Motor neuron (in vitro differentiated cells): ENCODE data around the gene EPSTI1. TPM values are rescaled to one million over a fixed set of nuclear protein-coding genes. Genes with fewer than 3 reads are reported as not detected.

ENCODE experiments used
- ATAC-seq, 8 experiments: fragments of 200-7000 bp; cut with Tn5 transposase; replicated peaks in 6 of 8; 2 replicates each; pipeline ENCODE4 v1.8.0; 2021; ENCODE audit warnings: mild to moderate bottlenecking in 8 of 8, moderate library complexity in 8 of 8
- H3K27ac ChIP-seq, 2 donors: fragments of 250-450 bp; sonication (Bioruptor Pico); 2 replicates each; pipeline ENCODE4 v1.9.0; 2021; ENCODE audit warnings: antibody characterized with exemption in 2 of 2, mild to moderate bottlenecking in 2 of 2, moderate library complexity in 1 of 2
- H3K4me1 ChIP-seq, 2 donors: fragments of 250-450 bp; sonication (Bioruptor Pico); replicated peaks in 1 of 2; 2 replicates each; pipeline ENCODE4 v1.6.1; 2021; ENCODE audit warnings: antibody characterized with exemption in 2 of 2, mild to moderate bottlenecking in 2 of 2, moderate library complexity in 1 of 2
- H3K4me3 ChIP-seq, 5 donors: fragments of 250-450 bp; sonication (Bioruptor Pico); 2 replicates each; pipeline ENCODE4 v1.9.0; 2021; ENCODE audit warnings: antibody characterized with exemption in 5 of 5, mild to moderate bottlenecking in 5 of 5, moderate library complexity in 4 of 5
- WGBS, 10 experiments: fragments of 450-650 bp; shearing (Covaris generic); methylation state at CpG; one replicate each; pipeline ENCODE4 v1.0.0; 2022; 5-methylcytosine and 5-hydroxymethylcytosine counted together
- in situ Hi-C, 9 experiments: fragments of 400-800 bp; cut with MboI; loops; one replicate each; pipeline ENCODE4 v1.15.0; 2021; ENCODE audit warnings: low sequenced_read_pairs in 9 of 9, low pct_unique_long_range_greater_than_20kb in 2 of 9; ENCODE audit not compliant: unreplicated experiment in 9 of 9
- total RNA-seq, 8 experiments: library from RNA; unstranded; fragments of 300-600 nt; gene quantifications; 2 replicates each; pipeline versions ENCODE4 v1.2.3 to v1.2.4, GENCODE V29; 2022

Gene EPSTI1
- total RNA-seq, 8 experiments from 2014 or later, result 0.05 to 8.8 (median 0.40) TPM

- 40 to 95% (median 86%) methylated on average over 1 to 2 of the region's 2 CpGs; no CpG with 5 or more reads in 2 of the 10 experiments for WGBS, 10 experiments
- in situ Hi-C loops, result no loop called here
- ATAC-seq, result no peak
- Histone ChIP-seq H3K4me1 (peaks cover 0 to 21% of the 10 kb centered on the region in 2 donors), H3K27ac (no peak overlapping the region), H3K4me3 (no peak overlapping the region)
Observed at GRCh38 chr13:42957881-42958280, 34.2 kb downstream of the EPSTI1 start.

- Histone ChIP-seq H3K4me3 (no peak overlapping the region), H3K27ac (no peak overlapping the region), H3K4me1 (peaks cover 0 to 12% of the 10 kb centered on the region in 2 donors)
- WGBS, 10 experiments, result 33 to 83% (median 67%) methylated on average over 2 to 4 of the region's 4 CpGs; no CpG with 5 or more reads in 1 of the 10 experiments
- ATAC-seq, result peak in 2 of 8 experiments; percentile 31 to 70
- in situ Hi-C loops, result no loop called here
Observed at GRCh38 chr13:42950181-42950580, 41.9 kb downstream of the EPSTI1 start.

- 80 to 100% methylated on average over 1 of the region's 11 CpGs; no CpG with 5 or more reads in 8 of the 10 experiments for WGBS, 10 experiments
- Histone ChIP-seq H3K27ac (no peak overlapping the region), H3K4me1 (peaks cover 0 to 12% of the 10 kb centered on the region in 2 donors), H3K4me3 (no peak overlapping the region)
- ATAC-seq, result no peak
- in situ Hi-C loops, result no loop called here
Observed at GRCh38 chr13:42947925-42948324, 44.1 kb downstream of the EPSTI1 start.

- Histone ChIP-seq H3K4me3 (no peak overlapping the region), H3K4me1 (peaks cover 0 to 12% of the 10 kb centered on the region in 2 donors), H3K27ac (no peak overlapping the region)
- in situ Hi-C loops, result no loop called here
- 0 to 80% (median 40%) methylated on average over 1 of the region's 1 CpG; no CpG with 5 or more reads in 3 of the 10 experiments for WGBS, 10 experiments
- ATAC-seq, result no peak
Observed at GRCh38 chr13:42946927-42947326, 45.1 kb downstream of the EPSTI1 start.

GRCh38 chr13:42929886-42930535 lies 62.0 kb downstream of the EPSTI1 start:
- H3K4me3 ChIP-seq, result no peak overlapping the region
- H3K4me1 ChIP-seq, result no peaks in the 10 kb centered on the region
- in situ Hi-C loops, result no loop called here
- no peak overlapping the region for H3K27ac ChIP-seq
- WGBS, 10 experiments, result 6 to 100% (median 62%) methylated on average over 2 to 3 of the region's 3 CpGs; no CpG with 5 or more reads in 3 of the 10 experiments
- ATAC-seq, result peak in 5 of 8 experiments; percentile 12 to 95 (median 77)

GRCh38 chr13:42926555-42926954 lies 65.5 kb downstream of the EPSTI1 start:
- 50 to 100% (median 87%) methylated on average over 1 to 2 of the region's 2 CpGs for WGBS, 10 experiments
- Histone ChIP-seq H3K27ac (no peak overlapping the region), H3K4me1 (peaks cover 2 to 10% of the 10 kb centered on the region in 2 donors), H3K4me3 (no peak overlapping the region)
- peak in 2 of 8 experiments; percentile 41 to 65 for ATAC-seq
- in situ Hi-C loops, result no loop called here

GRCh38 chr13:42926043-42926442 lies 66.0 kb downstream of the EPSTI1 start:
- ATAC-seq, result no peak
- Histone ChIP-seq H3K4me1 (peaks cover 2 to 10% of the 10 kb centered on the region in 2 donors), H3K27ac (no peak overlapping the region), H3K4me3 (no peak overlapping the region)
- in situ Hi-C loops, result no loop called here
- WGBS, 10 experiments, result 62 to 100% (median 89%) methylated on average over 2 to 3 of the region's 3 CpGs; no CpG with 5 or more reads in 4 of the 10 experiments

GRCh38 chr13:42925626-42926025 lies 66.4 kb downstream of the EPSTI1 start:
- in situ Hi-C loops, result no loop called here
- WGBS, 10 experiments, result 75 to 100% (median 92%) methylated on average over 1 to 2 of the region's 2 CpGs; no CpG with 5 or more reads in 2 of the 10 experiments
- H3K4me3 ChIP-seq, result no peak overlapping the region
- peaks cover 2 to 10% of the 10 kb centered on the region in 2 donors for H3K4me1 ChIP-seq
- H3K27ac ChIP-seq, result no peak overlapping the region
- no peak for ATAC-seq

GRCh38 chr13:42924344-42924743 lies 67.7 kb downstream of the EPSTI1 start:
- Histone ChIP-seq H3K27ac (no peak overlapping the region), H3K4me3 (no peak overlapping the region), H3K4me1 (peaks cover 2 to 10% of the 10 kb centered on the region in 2 donors)
- peak in 1 of 8 experiments; percentile 36 for ATAC-seq
- in situ Hi-C loops, result no loop called here
- 80 to 94% (median 83%) methylated on average over 1 to 5 of the region's 5 CpGs; no CpG with 5 or more reads in 2 of the 10 experiments for WGBS, 10 experiments

GRCh38 chr13:42907745-42908144 lies 84.3 kb downstream of the EPSTI1 start:
- ATAC-seq, result no peak
- Histone ChIP-seq H3K4me3 (no peak overlapping the region), H3K4me1 (no peaks in the 10 kb centered on the region), H3K27ac (no peak overlapping the region)
- WGBS, 10 experiments, result 57 to 92% (median 80%) methylated on average over 1 to 4 of the region's 4 CpGs
- in situ Hi-C loops, result no loop called here

- Histone ChIP-seq H3K4me1 (no peaks in the 10 kb centered on the region), H3K4me3 (no peak overlapping the region), H3K27ac (no peak overlapping the region)
- in situ Hi-C loops, result no loop called here
- no peak for ATAC-seq
- 82 to 100% (median 89%) methylated on average over 1 to 4 of the region's 4 CpGs for WGBS, 10 experiments
Observed at GRCh38 chr13:42906257-42906656, 85.8 kb downstream of the EPSTI1 start.

GRCh38 chr13:42905579-42905978 lies 86.5 kb downstream of the EPSTI1 start:
- ATAC-seq, result peak in 2 of 8 experiments; percentile 36 to 72
- Histone ChIP-seq H3K4me3 (no peak overlapping the region), H3K4me1 (no peaks in the 10 kb centered on the region), H3K27ac (no peak overlapping the region)
- 13 to 83% (median 71%) methylated on average over 1 to 2 of the region's 2 CpGs; no CpG with 5 or more reads in 2 of the 10 experiments for WGBS, 10 experiments
- in situ Hi-C loops, result no loop called here

GRCh38 chr13:42899266-42899665 lies 92.8 kb downstream of the EPSTI1 start:
- ATAC-seq, result no peak
- in situ Hi-C loops, result no loop called here
- Histone ChIP-seq H3K4me3 (no peak overlapping the region), H3K4me1 (peaks cover 7 to 10% of the 10 kb centered on the region in 2 donors), H3K27ac (no peak overlapping the region)
- WGBS, 10 experiments, result 50 to 100% (median 85%) methylated on average over 1 to 3 of the region's 3 CpGs

GRCh38 chr13:42895776-42896175 lies 96.3 kb downstream of the EPSTI1 start:
- H3K27ac ChIP-seq, result no peak overlapping the region
- in situ Hi-C loops, result no loop called here
- peaks cover 18 to 29% of the 10 kb centered on the region in 2 donors for H3K4me1 ChIP-seq
- no peak overlapping the region for H3K4me3 ChIP-seq
- ATAC-seq, result peak in 1 of 8 experiments; percentile 14
- 90 to 100% (median 98%) methylated on average over 1 to 3 of the region's 3 CpGs; no CpG with 5 or more reads in 6 of the 10 experiments for WGBS, 10 experiments
